GM18526 (cell line): ENCODE results near the gene PRRT2.

ENCODE experiments used
- POLR2A ChIP-seq: IDR thresholded peaks from 3 replicates; pipeline ENCODE4 v1.6.1; 2011; ENCODE audit not compliant: insufficient read length; ENCODE audit errors: extremely low read depth

PRRT2 gene

GRCh38 chr16:29840240-29840639, 28.2 kb downstream of the PRRT2 start:
- TF ChIP-seq POLR2A = no peak

- TF ChIP-seq POLR2A = no peak
These were observed 29.6 kb downstream of the PRRT2 start for GRCh38 chr16:29841631-29842030.

- no peak for TF ChIP-seq POLR2A
These were observed 30.8 kb downstream of the PRRT2 start for GRCh38 chr16:29842732-29843346.

GRCh38 chr16:29843931-29844330, 31.9 kb downstream of the PRRT2 start:
- no peak for TF ChIP-seq POLR2A

GRCh38 chr16:29844575-29845331, 32.8 kb downstream of the PRRT2 start:
- TF ChIP-seq POLR2A = no peak

GRCh38 chr16:29845656-29846055, 33.7 kb downstream of the PRRT2 start:
- TF ChIP-seq POLR2A = no peak

GRCh38 chr16:29848420-29849297, 36.7 kb downstream of the PRRT2 start:
- TF ChIP-seq POLR2A = no peak

GRCh38 chr16:29849505-29849904, 37.5 kb downstream of the PRRT2 start:
- no peak for TF ChIP-seq POLR2A

- no peak for TF ChIP-seq POLR2A
These were observed 39.0 kb downstream of the PRRT2 start for GRCh38 chr16:29850998-29851397.

- TF ChIP-seq POLR2A = no peak
These were observed 40.7 kb downstream of the PRRT2 start for GRCh38 chr16:29852654-29853053.

GRCh38 chr16:29854520-29855100, 42.6 kb downstream of the PRRT2 start:
- no peak for TF ChIP-seq POLR2A

GRCh38 chr16:29857133-29857760, 45.3 kb downstream of the PRRT2 start:
- TF ChIP-seq POLR2A = no peak

- TF ChIP-seq POLR2A = no peak
These were observed 46.3 kb downstream of the PRRT2 start for GRCh38 chr16:29858149-29858849.

- no peak for TF ChIP-seq POLR2A
These were observed 47.0 kb downstream of the PRRT2 start for GRCh38 chr16:29858974-29859373.
